AG08396 (cell line): ENCODE measurements around the gene WNT10A.
"Not testable (repeated sequence)": the region's sequence is repeated elsewhere in the genome, so short reads cannot be mapped to it uniquely, and the experiment has no call there.

Source experiments
- DNase-seq: peaks from one replicate; pipeline ENCODE4 v3.0.0; 2012; ENCODE audit warnings: low spot score, mixed read lengths

Gene WNT10A

GRCh38 chr2:218931751-218932150, 51.1 kb downstream of the WNT10A start:
- not testable (repeated sequence) for DNase-seq
